H9 (cell line): ENCODE results near the gene HIPK1. TPM values are rescaled to one million over a fixed set of nuclear protein-coding genes. Genes with fewer than 3 reads are reported as not detected.

ENCODE experiments used
- DNase-seq: peaks from one replicate; pipeline ENCODE4 v3.0.0-alpha.2; 2017
- H2AFZ ChIP-seq: one replicate; pipeline ENCODE4 v1.6.1; 2013; ENCODE audit warnings: mild to moderate bottlenecking, low read length, control low read depth, moderate library complexity
- H2AK5ac ChIP-seq: 2 replicates; pipeline ENCODE4 v1.6.1; 2013; ENCODE audit warnings: low read length, control low read depth, mixed read lengths; ENCODE audit not compliant: insufficient read length
- H2BK120ac ChIP-seq: one replicate; pipeline ENCODE4 v1.6.1; 2013; ENCODE audit warnings: low read depth, mild to moderate bottlenecking, low read length, control low read depth, inconsistent platforms; ENCODE audit not compliant: poor library complexity, severe bottlenecking
- H2BK12ac ChIP-seq: 2 replicates; pipeline ENCODE4 v1.6.1; 2013; ENCODE audit warnings: low read length, control low read depth, mixed read lengths, low read depth; ENCODE audit not compliant: insufficient read length
- H2BK15ac ChIP-seq: 2 replicates; pipeline ENCODE4 v1.6.1; 2013; ENCODE audit warnings: low read depth, low read length, control low read depth
- H2BK20ac ChIP-seq: one replicate; pipeline ENCODE4 v1.6.1; 2013; ENCODE audit warnings: low read depth, mild to moderate bottlenecking, low read length, control low read depth, inconsistent platforms; ENCODE audit not compliant: poor library complexity, severe bottlenecking
- H2BK5ac ChIP-seq: 2 replicates; pipeline ENCODE4 v1.6.1; 2013; ENCODE audit warnings: low read length, control low read depth, mixed read lengths; ENCODE audit not compliant: insufficient read length
- H3K14ac ChIP-seq: 2 replicates; pipeline ENCODE4 v1.6.1; 2013; ENCODE audit warnings: low read length, control low read depth; ENCODE audit not compliant: insufficient read depth
- H3K18ac ChIP-seq: 2 replicates; pipeline ENCODE4 v1.6.1; 2013; ENCODE audit warnings: low read depth, mild to moderate bottlenecking, mixed read lengths, low read length, control low read depth; ENCODE audit not compliant: insufficient read length
- H3K23ac ChIP-seq: 2 replicates; pipeline ENCODE4 v1.6.1; 2013; ENCODE audit warnings: low read length, control low read depth, mixed read lengths, low read depth; ENCODE audit not compliant: insufficient read length
- H3K23me2 ChIP-seq: 2 replicates; pipeline ENCODE4 v1.6.1; 2013; ENCODE audit warnings: low read depth, mild to moderate bottlenecking, mixed read lengths, low read length, control low read depth; ENCODE audit not compliant: insufficient read length, poor library complexity, severe bottlenecking
- H3K27ac ChIP-seq: 2 replicates; pipeline ENCODE4 v1.5.1; 2013; ENCODE audit warnings: low read length, control low read depth, mixed read lengths, low read depth; ENCODE audit not compliant: insufficient read length
- H3K27me3 ChIP-seq: 2 replicates; pipeline ENCODE4 v1.6.1; 2013; ENCODE audit warnings: low read length, control low read depth, inconsistent platforms; ENCODE audit not compliant: insufficient read depth
- H3K4ac ChIP-seq: 2 replicates; pipeline ENCODE4 v1.6.1; 2013; ENCODE audit warnings: low read depth, mild to moderate bottlenecking, control low read depth, inconsistent platforms, low read length, moderate library complexity
- H3K4me1 ChIP-seq: 2 replicates; pipeline ENCODE4 v1.6.1; 2013; ENCODE audit warnings: low read length, control low read depth, inconsistent platforms; ENCODE audit not compliant: insufficient read depth
- H3K4me2 ChIP-seq: 2 replicates; pipeline ENCODE4 v1.6.1; 2013; ENCODE audit warnings: low read length, control low read depth, mixed read lengths; ENCODE audit not compliant: insufficient read length, insufficient read depth
- H3K56ac ChIP-seq: 2 replicates; pipeline ENCODE4 v1.6.1; 2013; ENCODE audit warnings: low read depth, mild to moderate bottlenecking, mixed read lengths, low read length, control low read depth; ENCODE audit not compliant: insufficient read length
- H3K79me1 ChIP-seq: 2 replicates; pipeline ENCODE4 v1.6.1; 2013; ENCODE audit warnings: low read depth, mild to moderate bottlenecking, moderate library complexity, low read length, control low read depth, inconsistent platforms; ENCODE audit not compliant: insufficient read depth, poor library complexity, severe bottlenecking
- H3K79me2 ChIP-seq: 2 replicates; pipeline ENCODE4 v1.6.1; 2013; ENCODE audit warnings: low read length, control low read depth, inconsistent platforms; ENCODE audit not compliant: insufficient read depth
- H3K9ac ChIP-seq: 2 replicates; pipeline ENCODE4 v1.6.1; 2013; ENCODE audit warnings: low read length, control low read depth, mixed read lengths; ENCODE audit not compliant: insufficient read length; ENCODE audit errors: extremely low read depth
- H3K9me3 ChIP-seq: one replicate; pipeline ENCODE4 v1.6.1; 2013; ENCODE audit warnings: low read depth, low read length, inconsistent platforms; ENCODE audit not compliant: control insufficient read depth
- H3T11ph ChIP-seq: one replicate; pipeline ENCODE4 v1.6.1; 2013; ENCODE audit warnings: mild to moderate bottlenecking, low read length, control low read depth, inconsistent platforms
- H4K20me1 ChIP-seq: one replicate; pipeline ENCODE4 v1.6.1; 2013; ENCODE audit not compliant: control insufficient read depth, insufficient read length, insufficient read depth
- H4K5ac ChIP-seq: 2 replicates; pipeline ENCODE4 v1.6.1; 2013; ENCODE audit warnings: low read depth, mild to moderate bottlenecking, mixed read lengths, low read length, control low read depth; ENCODE audit not compliant: insufficient read length
- H4K8ac ChIP-seq: replicated peaks from 2 replicates; pipeline ENCODE4 v1.6.1; 2013; ENCODE audit warnings: low read length, control low read depth, mixed read lengths, low read depth; ENCODE audit not compliant: insufficient read length
- H4K91ac ChIP-seq: 2 replicates; pipeline ENCODE4 v1.6.1; 2013; ENCODE audit warnings: low read depth, mild to moderate bottlenecking, moderate library complexity, mixed read lengths, low read length, control low read depth; ENCODE audit not compliant: insufficient read length
- H3K27ac Mint-ChIP-seq, 3 experiments: 2 replicates in 2 of 3; 3 replicates in 1 of 3; pipeline ENCODE4 v1.8.0; 2020 to 2021; ENCODE audit warnings: mixed read lengths in 3 of 3, mild to moderate bottlenecking in 1 of 3, moderate library complexity in 1 of 3
- H3K27me3 Mint-ChIP-seq: 2 replicates; pipeline ENCODE4 v1.8.0; 2021; ENCODE audit warnings: low read depth, mild to moderate bottlenecking, moderate library complexity, mixed read lengths
- H3K36me3 Mint-ChIP-seq, 3 experiments: 2 replicates in 2 of 3; 3 replicates in 1 of 3; pipeline ENCODE4 v1.8.0; 2020 to 2021; ENCODE audit warnings: low read depth in 3 of 3, mixed read lengths in 3 of 3; ENCODE audit not compliant: insufficient read depth in 1 of 3
- H3K4me1 Mint-ChIP-seq, 2 experiments: 2 replicates each; pipeline ENCODE4 v1.8.0; 2020; ENCODE audit warnings: mixed read lengths in 2 of 2
- H3K4me3 Mint-ChIP-seq, 2 experiments: 2 replicates in 1 of 2; 3 replicates in 1 of 2; pipeline ENCODE4 v1.8.0; 2020 to 2021; ENCODE audit warnings: mild to moderate bottlenecking in 2 of 2, mixed read lengths in 2 of 2, moderate library complexity in 1 of 2
- H3K9me3 Mint-ChIP-seq, 2 experiments: 2 replicates in 1 of 2; 3 replicates in 1 of 2; pipeline ENCODE4 v1.8.0; 2020; ENCODE audit warnings: mild to moderate bottlenecking in 2 of 2, mixed read lengths in 2 of 2, moderate library complexity in 1 of 2
- WGBS: extraction: QIAGEN DNeasy Blood & Tissue Kit; methylation state at CpG from one replicate; pipeline ENCODE4 v1.1.7; 2013; ENCODE audit warnings: missing lambda C conversion rate, low lambda C conversion rate, mixed read lengths; ENCODE audit not compliant: insufficient read length; ENCODE audit errors: extremely low coverage; 5-methylcytosine and 5-hydroxymethylcytosine counted together
- total RNA-seq: library from RNA; stranded (reverse); gene quantifications from 2 replicates; pipeline ENCODE4 v1.2.1, GENCODE V29; 2021
- TF ChIP-seq, protein P1 (sequence below): fragments of 200-600 bp; sonication (generic); conservative IDR thresholded peaks from 3 replicates; pipeline ENCODE4 v1.8.0; 2021; ENCODE audit warnings: antibody characterized with exemption, mild to moderate bottlenecking

Gene HIPK1
- total RNA-seq, 1 experiment from 2014 or later: 65.7 TPM

DNA sequence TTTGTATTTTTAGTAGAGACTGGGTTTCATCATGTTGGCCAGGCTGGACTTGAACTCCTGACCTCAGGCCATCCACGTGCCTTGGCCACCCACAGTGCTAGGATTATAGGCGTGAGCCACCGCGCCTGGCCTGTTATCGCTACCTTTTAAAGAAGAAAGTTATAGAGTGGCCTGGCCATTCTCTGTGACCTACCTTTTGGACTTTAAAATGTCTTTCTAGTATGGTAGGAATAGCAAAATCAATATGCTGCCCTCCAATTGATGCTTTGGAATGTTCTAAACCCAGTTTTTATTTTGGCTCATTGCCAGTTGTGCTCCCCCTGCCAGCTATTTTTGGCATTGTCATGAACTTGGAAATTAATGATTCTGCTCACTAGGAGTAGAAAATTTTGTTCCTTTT lies 19.9 kb downstream of the HIPK1 start:
- WGBS: no CpG with 5 or more reads among the region's 5 CpGs

More for the DNA sequence above, 19.9 kb downstream of the HIPK1 start:
- Histone ChIP-seq H2BK15ac (no peak overlapping the region), H3K23ac (no peak overlapping the region), H3K9me3 (no peaks in the 10 kb centered on the region), H3K9ac (no peak overlapping the region), H3K23me2 (no peaks in the 10 kb centered on the region), H2AK5ac (no peak overlapping the region), H3T11ph (no peak overlapping the region), H3K4me1 (peaks cover 3% of the 10 kb centered on the region; the same call in 1 of the 2 replicates), H3K79me2 (no peaks in the 10 kb centered on the region; the same call in 1 of the 2 replicates), H3K27ac (no peak overlapping the region), H4K20me1 (no peaks in the 10 kb centered on the region), H3K4ac (no peak overlapping the region), H2BK120ac (no peak overlapping the region), H2BK20ac (no peak overlapping the region), H3K4me2 (no peak overlapping the region), H3K79me1 (peaks cover 9% of the 10 kb centered on the region), H3K14ac (no peak overlapping the region), H2BK12ac (no peak overlapping the region), H3K18ac (no peak overlapping the region), H3K27me3 (no peaks in the 10 kb centered on the region), H4K91ac (no peak overlapping the region), H4K5ac (no peak overlapping the region), H2AFZ (no peak overlapping the region), H3K56ac (no peak overlapping the region), H4K8ac (no peak overlapping the region), H2BK5ac (no peak overlapping the region)
- no peak overlapping the region for H3K4me3 Mint-ChIP-seq
- peaks cover 25 to 28% of the 10 kb centered on the region in 2 experiments for H3K4me1 Mint-ChIP-seq
- DNase-seq: no peak
- H3K27ac Mint-ChIP-seq: no peak overlapping the region
- no peaks in the 10 kb centered on the region for H3K27me3 Mint-ChIP-seq
- H3K36me3 Mint-ChIP-seq: peaks cover 0 to 15% (median 3%) of the 10 kb centered on the region in 3 experiments; a peak in 4 of 7 replicates
- no peaks in the 10 kb centered on the region for H3K9me3 Mint-ChIP-seq
- TF ChIP-seq, protein P1, sequence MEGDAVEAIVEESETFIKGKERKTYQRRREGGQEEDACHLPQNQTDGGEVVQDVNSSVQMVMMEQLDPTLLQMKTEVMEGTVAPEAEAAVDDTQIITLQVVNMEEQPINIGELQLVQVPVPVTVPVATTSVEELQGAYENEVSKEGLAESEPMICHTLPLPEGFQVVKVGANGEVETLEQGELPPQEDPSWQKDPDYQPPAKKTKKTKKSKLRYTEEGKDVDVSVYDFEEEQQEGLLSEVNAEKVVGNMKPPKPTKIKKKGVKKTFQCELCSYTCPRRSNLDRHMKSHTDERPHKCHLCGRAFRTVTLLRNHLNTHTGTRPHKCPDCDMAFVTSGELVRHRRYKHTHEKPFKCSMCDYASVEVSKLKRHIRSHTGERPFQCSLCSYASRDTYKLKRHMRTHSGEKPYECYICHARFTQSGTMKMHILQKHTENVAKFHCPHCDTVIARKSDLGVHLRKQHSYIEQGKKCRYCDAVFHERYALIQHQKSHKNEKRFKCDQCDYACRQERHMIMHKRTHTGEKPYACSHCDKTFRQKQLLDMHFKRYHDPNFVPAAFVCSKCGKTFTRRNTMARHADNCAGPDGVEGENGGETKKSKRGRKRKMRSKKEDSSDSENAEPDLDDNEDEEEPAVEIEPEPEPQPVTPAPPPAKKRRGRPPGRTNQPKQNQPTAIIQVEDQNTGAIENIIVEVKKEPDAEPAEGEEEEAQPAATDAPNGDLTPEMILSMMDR: peak; percentile 50; the same call in 2 of the 3 replicates
